ENCODE data around the gene UAP1L1.

Gene UAP1L1

DNA sequence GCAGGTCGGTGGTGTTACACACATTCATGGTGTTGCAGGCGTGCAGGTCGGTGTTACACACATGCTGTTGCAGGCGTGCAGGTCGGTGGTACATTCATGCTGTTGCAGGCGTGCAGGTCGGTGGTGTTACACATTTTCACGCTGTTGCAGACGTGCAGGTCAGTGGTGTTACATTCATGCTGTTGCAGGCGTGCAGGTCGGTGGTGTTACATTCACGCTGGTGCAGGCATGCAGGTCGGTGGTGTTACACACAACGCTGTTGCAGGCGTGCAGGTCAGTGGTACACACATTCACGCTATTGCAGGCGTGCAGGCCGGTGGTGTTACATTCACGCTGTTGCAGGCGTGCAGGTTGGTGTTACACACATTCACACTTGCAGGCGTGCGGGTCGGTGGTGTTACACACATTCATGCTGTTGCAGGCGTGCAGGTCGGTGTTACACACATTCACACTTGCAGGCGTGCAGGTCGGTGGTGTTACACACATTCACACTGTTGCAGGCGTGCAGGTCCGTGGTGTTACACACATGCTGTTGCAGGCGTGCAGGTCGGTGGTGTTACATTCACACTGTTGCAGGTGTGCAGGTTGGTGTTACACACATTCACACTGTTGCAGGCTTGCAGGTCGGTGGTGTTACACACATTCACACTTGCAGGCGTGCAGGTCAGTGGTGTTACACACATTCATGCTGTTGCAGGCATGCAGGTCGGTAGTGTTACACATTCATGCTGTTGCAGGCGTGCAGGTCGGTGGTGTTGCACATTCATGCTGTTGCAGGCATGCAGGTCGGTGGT, 26.1 kb downstream of the UAP1L1 start:
- DNase-seq: no peak

DNA sequence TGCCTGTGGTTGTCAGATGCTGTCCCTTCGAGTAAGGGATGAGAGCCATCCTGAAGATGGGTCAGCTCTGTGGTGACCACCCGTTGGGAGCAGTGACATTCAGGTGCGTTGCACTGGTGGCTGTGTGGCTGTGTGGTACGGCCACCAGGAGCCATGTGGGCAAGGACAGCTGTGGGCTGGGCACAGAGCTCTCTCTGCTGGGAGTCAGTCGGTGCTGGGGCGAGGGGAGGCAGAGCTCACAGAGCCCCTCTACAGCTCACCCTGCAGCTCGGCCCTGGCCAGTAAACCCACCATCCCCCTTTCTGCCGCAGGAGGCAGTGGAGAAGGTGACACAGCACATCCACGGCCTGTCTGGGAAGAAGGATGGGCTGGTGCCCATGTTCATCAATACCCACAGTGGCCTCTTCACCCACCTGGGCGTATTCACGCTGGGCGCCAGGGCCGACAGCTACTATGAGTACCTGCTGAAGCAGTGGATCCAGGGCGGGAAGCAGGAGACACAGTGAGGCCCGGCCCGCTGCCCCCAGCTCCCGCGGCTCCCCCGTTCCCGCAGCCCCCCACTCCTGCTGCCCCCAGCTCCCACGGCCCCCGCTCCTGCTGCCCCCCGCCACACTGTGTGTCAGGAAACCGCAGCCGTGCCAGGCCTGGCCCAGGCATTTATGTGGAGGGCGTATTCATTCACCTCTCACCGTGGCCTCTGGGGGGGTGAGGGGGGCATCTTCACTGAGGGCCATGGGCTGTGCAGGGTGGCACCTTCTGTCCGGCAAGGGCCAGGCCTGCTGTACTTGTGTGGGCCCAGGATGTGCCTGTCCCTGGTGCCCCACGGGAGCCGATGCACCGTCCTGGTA, 28.7 kb downstream of the UAP1L1 start:
- DNase-seq: no peak

DNA sequence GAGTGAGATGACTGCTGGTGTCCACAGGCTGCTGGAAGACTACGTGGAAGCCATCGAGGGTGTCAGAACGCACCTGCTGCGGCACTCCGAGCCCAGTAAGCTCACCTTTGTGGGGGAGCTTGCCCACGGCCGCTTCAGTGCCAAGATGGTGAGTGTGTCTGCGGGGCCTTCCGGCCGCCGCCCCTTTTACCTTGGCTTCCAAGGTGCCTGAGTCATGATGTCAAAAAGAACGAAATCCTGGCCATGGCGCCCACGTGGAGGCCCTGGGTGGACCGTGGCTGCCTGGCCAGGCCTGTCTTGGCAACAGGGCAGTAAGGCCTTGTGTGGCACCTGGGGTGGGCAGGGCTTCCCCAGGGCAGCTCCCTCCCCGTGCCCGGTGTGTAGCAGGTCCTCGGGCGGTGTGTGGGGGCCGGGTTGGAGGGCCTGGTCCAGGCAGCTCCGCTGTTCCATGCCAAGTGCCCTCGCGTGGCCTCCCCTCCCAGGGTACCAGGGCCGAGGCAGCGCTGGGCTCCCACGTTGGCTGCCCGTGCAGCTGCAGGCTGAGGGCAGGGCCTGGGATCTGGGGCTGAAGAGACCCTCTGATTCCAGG, 29.4 kb downstream of the UAP1L1 start:
- DNase-seq: no peak

DNA sequence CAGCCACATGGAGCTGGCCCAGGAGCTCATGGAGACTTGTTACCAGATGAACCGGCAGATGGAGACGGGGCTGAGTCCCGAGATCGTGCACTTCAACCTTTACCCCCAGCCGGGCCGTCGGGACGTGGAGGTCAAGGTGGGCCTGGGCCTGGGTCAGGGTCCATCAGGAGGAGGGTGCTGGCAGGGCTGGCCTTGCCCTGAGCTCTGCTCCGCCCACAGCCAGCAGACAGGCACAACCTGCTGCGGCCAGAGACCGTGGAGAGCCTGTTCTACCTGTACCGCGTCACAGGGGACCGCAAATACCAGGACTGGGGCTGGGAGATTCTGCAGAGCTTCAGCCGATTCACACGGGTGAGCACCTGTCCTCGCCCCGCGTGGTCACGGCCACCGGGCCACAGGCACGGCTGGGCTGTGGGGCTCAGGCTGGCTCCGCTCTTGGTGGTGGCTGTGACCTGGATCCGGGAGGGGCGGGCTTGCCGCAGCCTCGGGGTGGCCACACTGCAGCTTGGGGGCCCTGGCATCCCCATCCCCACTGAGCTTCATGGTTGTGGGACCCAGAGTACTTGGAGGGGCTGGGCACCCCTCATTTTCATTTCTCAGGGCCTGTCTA, 30.1 kb downstream of the UAP1L1 start:
- no peak for DNase-seq

DNA sequence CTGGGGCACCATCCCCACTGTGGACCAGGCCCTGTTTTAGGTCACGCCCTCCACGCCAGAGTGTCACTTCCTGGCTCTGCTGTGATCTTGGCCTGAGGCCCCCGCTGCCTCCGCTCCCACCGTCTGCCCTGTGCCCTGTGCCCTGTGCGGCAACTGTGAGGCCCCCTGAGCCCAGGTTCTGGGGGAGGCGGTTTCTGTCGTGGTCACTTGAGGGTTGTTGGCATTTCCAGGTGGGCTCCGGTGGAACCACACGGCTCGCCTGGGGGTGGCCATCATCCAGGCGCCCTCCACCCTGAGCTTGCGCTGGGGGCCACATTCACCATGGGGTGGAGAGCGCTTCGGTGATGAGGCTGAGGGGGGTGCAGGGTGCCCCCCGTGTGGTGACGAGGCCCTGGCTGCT, 30.7 kb downstream of the UAP1L1 start:
- no peak for DNase-seq

GRCh38 chr9:137108608-137109249, 31.4 kb downstream of the UAP1L1 start:
- DNase-seq: no peak

DNA sequence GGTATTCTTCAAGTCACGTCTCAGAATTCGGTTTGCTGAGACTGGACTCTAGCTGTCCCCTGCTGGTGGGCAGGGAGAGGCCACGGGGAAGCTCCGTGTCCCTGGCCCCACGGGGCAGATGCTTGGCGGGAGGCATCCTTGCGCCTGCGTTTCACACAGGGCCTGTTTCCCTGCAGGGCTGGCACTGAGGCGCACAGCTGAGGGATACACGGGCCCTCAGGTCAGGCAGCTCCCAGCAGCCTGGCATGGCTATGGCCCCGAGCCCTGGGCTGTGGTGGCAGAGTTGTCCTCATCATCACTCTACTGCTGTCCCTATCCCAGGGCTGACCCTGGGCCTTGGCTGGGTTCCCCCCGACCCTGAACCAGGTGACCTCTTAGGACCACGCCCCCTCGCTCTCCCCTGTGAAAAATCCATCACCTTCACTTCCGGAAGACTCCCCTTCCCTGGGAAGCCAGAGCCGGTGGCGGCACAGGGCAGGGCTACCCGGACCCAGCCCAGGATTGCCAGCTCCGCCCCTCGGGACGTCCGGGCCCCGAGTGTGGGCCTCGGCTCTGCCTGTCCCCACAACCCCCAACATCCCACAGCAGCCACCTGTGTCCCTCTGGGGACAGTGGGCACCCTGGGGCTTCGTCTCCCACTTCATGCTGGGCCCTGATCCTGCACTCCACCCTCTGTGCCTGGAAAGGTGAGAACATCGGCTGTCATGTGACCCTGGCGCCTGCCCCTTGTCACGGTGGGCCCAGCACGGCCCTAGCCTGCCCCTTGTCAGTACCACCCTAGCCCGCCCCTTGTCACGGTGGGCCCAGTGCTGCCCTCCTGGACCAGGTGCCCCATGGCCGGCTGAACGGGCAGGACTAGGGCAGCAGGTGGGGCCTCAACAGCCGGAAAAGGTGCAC, 32.2 kb downstream of the UAP1L1 start:
- no peak for DNase-seq

- no peak for DNase-seq
These were observed 33.0 kb downstream of the UAP1L1 start for GRCh38 chr9:137110147-137110910.

- DNase-seq: no peak
These were observed 33.8 kb downstream of the UAP1L1 start for GRCh38 chr9:137110911-137111787.

DNA sequence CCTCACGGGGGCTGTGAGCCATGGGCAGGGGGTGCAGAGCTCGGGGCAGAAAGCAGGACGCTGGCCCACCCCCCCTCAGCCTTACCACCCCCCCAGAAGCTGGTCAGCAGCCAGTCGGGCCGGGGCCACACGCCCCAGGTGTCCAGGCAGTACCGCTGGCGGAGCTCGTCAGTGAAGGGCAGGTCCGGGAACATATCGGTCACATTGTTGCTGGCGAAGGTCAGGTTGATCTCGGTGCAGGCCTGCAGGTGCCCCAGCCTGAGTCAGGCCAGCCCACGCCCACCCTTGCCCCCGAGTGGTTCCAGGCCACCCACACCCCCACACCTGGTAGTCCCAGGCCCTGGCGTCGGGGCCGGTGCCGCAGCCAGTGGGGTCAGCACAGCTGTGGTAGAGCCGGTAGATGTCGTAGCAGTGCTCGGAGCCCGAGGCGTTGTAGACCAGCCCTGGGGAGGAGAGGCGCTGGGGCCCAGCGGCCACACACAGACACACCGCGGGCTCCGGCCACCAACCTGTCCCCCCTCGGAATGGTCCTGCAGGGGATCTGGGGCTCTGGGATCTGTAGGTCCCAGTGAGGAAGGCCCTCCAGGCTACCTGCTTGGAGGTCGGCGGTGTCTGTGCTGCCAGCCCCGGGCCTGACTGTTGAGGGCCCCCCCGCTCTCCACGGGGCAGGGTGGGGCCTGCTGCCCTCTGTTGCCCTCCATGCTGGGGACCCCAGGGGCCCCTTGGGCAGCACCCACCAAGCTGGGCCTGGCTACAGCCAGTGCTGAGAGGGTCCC, 34.7 kb downstream of the UAP1L1 start:
- no peak for DNase-seq

- no peak for DNase-seq
These were observed 35.5 kb downstream of the UAP1L1 start for GRCh38 chr9:137112564-137113384.

DNA sequence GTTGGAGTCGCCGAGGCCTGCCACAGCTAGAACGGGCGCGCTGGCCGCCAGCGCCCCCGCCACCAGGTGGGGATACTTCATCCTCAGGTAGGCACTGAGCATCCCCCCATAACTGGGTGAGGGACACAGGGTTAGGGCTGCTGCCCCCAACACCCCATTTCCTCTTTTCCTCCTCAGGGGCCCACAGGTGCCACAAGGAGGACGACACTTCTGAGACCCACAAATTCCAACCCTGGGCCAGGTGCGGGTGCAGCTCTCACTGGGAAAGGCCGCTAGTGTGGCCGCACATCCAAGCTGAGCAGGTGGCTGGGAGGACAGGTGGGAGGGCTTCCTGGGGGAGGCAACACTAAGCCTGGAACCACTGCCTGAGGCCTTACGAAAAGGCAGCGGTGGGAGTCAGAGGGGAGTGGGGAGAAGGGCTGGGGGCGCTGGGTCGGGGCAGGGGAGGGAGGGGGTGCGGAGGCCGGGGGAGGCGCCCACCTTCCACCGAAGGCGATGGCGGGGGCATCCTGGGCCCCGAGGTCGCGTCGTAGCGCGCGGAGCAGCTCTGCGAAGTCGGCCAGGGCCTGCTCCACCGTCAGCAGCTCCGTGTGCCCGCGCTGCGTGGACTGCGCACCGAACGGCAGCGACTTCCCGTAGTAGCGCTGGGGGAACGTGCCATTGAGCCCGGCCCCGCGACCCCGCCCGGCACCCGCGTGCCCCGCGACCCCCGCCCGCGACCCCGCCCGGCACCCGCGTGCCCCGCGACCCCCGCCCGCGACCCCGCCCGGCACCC, 36.3 kb downstream of the UAP1L1 start:
- no peak for DNase-seq

GRCh38 chr9:137114220-137114612, 36.9 kb downstream of the UAP1L1 start:
- DNase-seq: no peak

- peak; percentile 82 for DNase-seq
These were observed 37.5 kb downstream of the UAP1L1 start, which contains the start of gene DPP7 for GRCh38 chr9:137114613-137115393. DPP7 (minus strand) TSS chr9:137114733; CDS start chr9:137114713, 20 bp downstream.

- no peak for DNase-seq
These were observed 38.2 kb downstream of the UAP1L1 start for GRCh38 chr9:137115394-137116026.

DNA sequence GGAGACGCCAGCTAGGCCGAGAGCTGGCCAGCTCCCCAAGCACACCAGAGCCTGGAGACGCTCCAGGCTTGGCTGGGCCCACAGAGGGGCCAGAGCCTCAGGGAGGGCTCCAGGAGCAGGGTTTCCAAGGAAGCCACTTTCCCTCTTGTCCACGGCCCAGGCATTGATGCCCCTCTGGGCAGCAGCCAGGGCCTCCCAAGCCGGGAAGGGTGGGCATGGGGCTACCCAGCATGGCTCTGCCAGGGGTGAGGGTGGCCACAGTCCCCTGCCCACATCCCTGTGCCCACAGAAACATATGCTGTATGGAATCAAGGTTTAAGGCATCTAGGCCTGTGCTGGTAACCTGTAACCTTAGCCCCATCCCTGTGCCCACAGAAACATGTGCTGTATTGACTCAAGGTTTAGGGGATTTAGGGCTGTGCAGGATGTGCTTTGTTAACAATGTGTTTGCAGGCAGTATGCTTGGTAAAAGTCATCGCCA, 38.8 kb downstream of the UAP1L1 start:
- peak; percentile 12 for DNase-seq
